AG04449 (cell line): ENCODE measurements around the gene PLXDC2.

Experiments used
- CTCF ChIA-PET: fragments of 350-600 bp; formaldehyde crosslinking; extraction: SDS; loops from one replicate; lab custom pipeline; 2021; ENCODE audit warnings: antibody characterized with exemption; lab: Yijun Ruan, JAX
- POLR2A ChIA-PET: fragments of 400-600, 350-600 bp; formaldehyde crosslinking; extraction: SDS; loops from one replicate; lab custom pipeline; 2020; ENCODE audit warnings: antibody characterized with exemption, inconsistent platforms; lab: Yijun Ruan, JAX
- DNase-seq: peaks from one replicate; pipeline ENCODE4 v3.0.0-alpha.2; 2010; ENCODE audit warnings: low read depth, low spot score
- H3K4me3 ChIP-seq: 2 replicates; pipeline ENCODE4 v1.5.1; 2011; ENCODE audit warnings: low read depth, mild to moderate bottlenecking, control low read depth, low read length
- CTCF ChIP-seq: IDR thresholded peaks from one replicate; pipeline ENCODE4 v1.5.1; 2011; ENCODE audit warnings: mild to moderate bottlenecking, moderate library complexity, low read length, control low read depth, inconsistent platforms; ENCODE audit not compliant: insufficient read depth; ENCODE audit errors: missing control alignments

Gene PLXDC2

GRCh38 chr10:19917751-19918478 lies 101.7 kb downstream of the PLXDC2 start:
- no peak for DNase-seq
- ChIA-PET POLR2A (no interaction called here), CTCF (no interaction called here)
- TF ChIP-seq CTCF = no peak
- no peak overlapping the region for H3K4me3 ChIP-seq

- ChIA-PET CTCF (no interaction called here), POLR2A (no interaction called here)
- no peak for TF ChIP-seq CTCF
- H3K4me3 ChIP-seq = no peak overlapping the region
- no peak for DNase-seq
These were observed 102.6 kb downstream of the PLXDC2 start for GRCh38 chr10:19918794-19919193.

- POLR2A ChIA-PET = no interaction called here
These were observed 103.4 kb downstream of the PLXDC2 start for GRCh38 chr10:19919671-19920070.

GRCh38 chr10:19920075-19920726 lies 104.0 kb downstream of the PLXDC2 start:
- CTCF ChIA-PET = no interaction called here
- DNase-seq = no peak
- no peak overlapping the region for H3K4me3 ChIP-seq
- TF ChIP-seq CTCF = no peak
- POLR2A ChIA-PET = no interaction called here

More at GRCh38 chr10:19919671-19920070, 103.4 kb downstream of the PLXDC2 start:
- H3K4me3 ChIP-seq = no peak overlapping the region
- no peak for TF ChIP-seq CTCF
- CTCF ChIA-PET = no interaction called here
- DNase-seq = no peak

GRCh38 chr10:19921300-19922140 lies 105.3 kb downstream of the PLXDC2 start:
- no peak overlapping the region for H3K4me3 ChIP-seq
- no peak for TF ChIP-seq CTCF
- CTCF ChIA-PET = no interaction called here
- DNase-seq = no peak
- POLR2A ChIA-PET = no interaction called here
